ENCODE data around the gene NT5C2. TPM values are rescaled to one million over a fixed set of nuclear protein-coding genes. Genes with fewer than 3 reads are reported as not detected.

The NT5C2 gene
- total and polyA plus RNA-seq, 10 donors: 21.7 to 115 (median 89.6) TPM

GRCh38 chr10:103086261-103086660 lies 106.8 kb downstream of the NT5C2 start:
- no peak for DNase-seq
- Histone ChIP-seq H3K9me3 (no peaks in the 10 kb centered on the region), H3K4me3 (no peak overlapping the region), H3K27me3 (replicated peaks in 1 of 7) (no peaks in the 10 kb centered on the region), H3K27ac (no peak overlapping the region), H3K36me3 (peaks cover 2 to 95% (median 70%) of the 10 kb centered on the region in 6 donors), H3K4me1 (no peaks in the 10 kb centered on the region)
- intact Hi-C loops (cut with DNase I; ENCODE audit: low total_unique reads): no loop called here
- TF ChIP-seq POLR2A (IDR thresholded peaks at IDR 0.05) (no peak), POLR2AphosphoS5 (IDR thresholded peaks at IDR 0.05) (no peak)
- TF ChIP-seq, protein P1, sequence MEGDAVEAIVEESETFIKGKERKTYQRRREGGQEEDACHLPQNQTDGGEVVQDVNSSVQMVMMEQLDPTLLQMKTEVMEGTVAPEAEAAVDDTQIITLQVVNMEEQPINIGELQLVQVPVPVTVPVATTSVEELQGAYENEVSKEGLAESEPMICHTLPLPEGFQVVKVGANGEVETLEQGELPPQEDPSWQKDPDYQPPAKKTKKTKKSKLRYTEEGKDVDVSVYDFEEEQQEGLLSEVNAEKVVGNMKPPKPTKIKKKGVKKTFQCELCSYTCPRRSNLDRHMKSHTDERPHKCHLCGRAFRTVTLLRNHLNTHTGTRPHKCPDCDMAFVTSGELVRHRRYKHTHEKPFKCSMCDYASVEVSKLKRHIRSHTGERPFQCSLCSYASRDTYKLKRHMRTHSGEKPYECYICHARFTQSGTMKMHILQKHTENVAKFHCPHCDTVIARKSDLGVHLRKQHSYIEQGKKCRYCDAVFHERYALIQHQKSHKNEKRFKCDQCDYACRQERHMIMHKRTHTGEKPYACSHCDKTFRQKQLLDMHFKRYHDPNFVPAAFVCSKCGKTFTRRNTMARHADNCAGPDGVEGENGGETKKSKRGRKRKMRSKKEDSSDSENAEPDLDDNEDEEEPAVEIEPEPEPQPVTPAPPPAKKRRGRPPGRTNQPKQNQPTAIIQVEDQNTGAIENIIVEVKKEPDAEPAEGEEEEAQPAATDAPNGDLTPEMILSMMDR (IDR thresholded peaks at IDR 0.05 in 8 of 11, conservative IDR thresholded peaks at IDR 0.05 in 3 of 11): no peak
- 92 to 94% (median 92%) methylated on average over 2 of the region's 2 CpGs for WGBS, 5 donors

GRCh38 chr10:103083977-103084320 lies 109.1 kb downstream of the NT5C2 start:
- Histone ChIP-seq H3K4me3 (no peak overlapping the region), H3K36me3 (peaks cover 0 to 76% (median 47%) of the 10 kb centered on the region in 6 donors), H3K27ac (no peak overlapping the region), H3K27me3 (replicated peaks in 1 of 7) (no peaks in the 10 kb centered on the region), H3K9me3 (no peaks in the 10 kb centered on the region), H3K4me1 (no peaks in the 10 kb centered on the region)
- no peak for DNase-seq
- no peak for TF ChIP-seq POLR2AphosphoS5 (IDR thresholded peaks at IDR 0.05)
- TF ChIP-seq, protein P1 (IDR thresholded peaks at IDR 0.05 in 8 of 11, conservative IDR thresholded peaks at IDR 0.05 in 3 of 11): no peak
- no peak for TF ChIP-seq POLR2A (IDR thresholded peaks at IDR 0.05)
- intact Hi-C loops (cut with DNase I; ENCODE audit: low total_unique reads): no loop called here
- 89 to 97% (median 93%) methylated on average over 5 of the region's 5 CpGs for WGBS, 5 donors

GRCh38 chr10:103083266-103083976 lies 109.7 kb downstream of the NT5C2 start:
- intact Hi-C loops (cut with DNase I; ENCODE audit: low total_unique reads): no loop called here
- H3K36me3 ChIP-seq: peaks cover 0 to 76% (median 44%) of the 10 kb centered on the region in 6 donors
- H3K27ac ChIP-seq: no peak overlapping the region
- no peak for DNase-seq
- no peak for TF ChIP-seq POLR2A (IDR thresholded peaks at IDR 0.05)
- TF ChIP-seq, protein P1 (IDR thresholded peaks at IDR 0.05 in 8 of 11, conservative IDR thresholded peaks at IDR 0.05 in 3 of 11): no peak
- peak in 1 of 3 donors; percentile 38 for TF ChIP-seq POLR2AphosphoS5 (IDR thresholded peaks at IDR 0.05)
- no peak overlapping the region for H3K4me3 ChIP-seq
- WGBS, 5 donors: 91 to 97% (median 95%) methylated on average over 6 to 7 of the region's 7 CpGs
- no peaks in the 10 kb centered on the region for H3K9me3 ChIP-seq
- H3K4me1 ChIP-seq: no peaks in the 10 kb centered on the region
- H3K27me3 ChIP-seq (replicated peaks in 1 of 7): no peaks in the 10 kb centered on the region

- DNase-seq: no peak
- Histone ChIP-seq H3K27ac (no peak overlapping the region), H3K9me3 (no peaks in the 10 kb centered on the region), H3K4me1 (no peaks in the 10 kb centered on the region), H3K36me3 (peaks cover 0 to 76% (median 41%) of the 10 kb centered on the region in 6 donors), H3K4me3 (no peak overlapping the region), H3K27me3 (replicated peaks in 1 of 7) (no peaks in the 10 kb centered on the region)
- peak in 1 of 3 donors; percentile 25 for TF ChIP-seq POLR2AphosphoS5 (IDR thresholded peaks at IDR 0.05)
- TF ChIP-seq, protein P1 (IDR thresholded peaks at IDR 0.05 in 8 of 11, conservative IDR thresholded peaks at IDR 0.05 in 3 of 11): no peak
- no peak for TF ChIP-seq POLR2A (IDR thresholded peaks at IDR 0.05)
- WGBS, 5 donors: 94 to 100% (median 95%) methylated on average over 1 of the region's 1 CpG
- intact Hi-C loops (cut with DNase I; ENCODE audit: low total_unique reads): no loop called here
Observed at GRCh38 chr10:103082683-103083082, 110.4 kb downstream of the NT5C2 start.
